ENCODE measurements around the gene PCSK6.
"Not testable (repeated sequence)": the region's sequence is repeated elsewhere in the genome, so short reads cannot be mapped to it uniquely, and the experiment has no call there.

PCSK6 gene

DNA sequence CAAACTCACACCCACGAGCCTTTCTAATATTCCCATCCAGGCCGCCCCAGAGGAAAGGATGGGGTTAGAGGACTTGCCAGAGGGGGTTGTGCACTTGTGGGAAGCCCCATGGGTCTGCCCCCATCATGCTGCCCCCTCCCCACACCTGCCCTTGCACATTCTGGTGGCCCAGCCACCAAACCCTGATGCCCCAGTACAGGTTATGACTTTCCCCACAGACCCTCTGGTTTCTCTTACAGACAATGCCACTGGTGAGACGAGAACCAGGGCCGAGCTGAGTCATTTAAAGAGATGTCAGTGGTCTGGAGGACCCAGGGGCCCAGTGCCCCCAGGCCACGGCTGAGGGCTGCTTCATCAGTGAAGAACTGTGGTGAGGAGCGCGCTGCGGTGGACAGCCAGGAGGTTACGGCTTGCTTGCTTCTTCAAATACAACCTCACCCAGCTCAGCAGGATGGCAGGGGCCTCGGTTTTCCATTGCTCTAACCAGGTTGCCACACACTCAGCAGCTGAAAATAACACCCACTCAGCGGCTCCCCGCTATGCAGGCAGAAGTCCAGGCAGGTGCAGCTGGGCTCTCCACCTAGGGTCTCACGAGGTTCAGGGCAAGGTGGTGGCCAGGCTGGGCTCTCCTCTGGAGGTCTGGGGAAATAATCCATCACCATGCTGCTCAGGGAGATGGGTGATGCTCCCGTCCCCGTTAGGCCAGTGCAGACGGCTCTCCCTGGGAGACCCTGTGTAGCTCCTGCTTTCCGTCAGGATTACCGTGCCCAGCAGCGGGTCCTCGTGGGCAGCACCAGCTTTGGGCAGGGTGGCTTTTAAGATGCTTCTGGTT lies 180.7 kb downstream of the PCSK6 start:
- no peak for DNase-seq (ENCODE audit: low read depth)

DNA sequence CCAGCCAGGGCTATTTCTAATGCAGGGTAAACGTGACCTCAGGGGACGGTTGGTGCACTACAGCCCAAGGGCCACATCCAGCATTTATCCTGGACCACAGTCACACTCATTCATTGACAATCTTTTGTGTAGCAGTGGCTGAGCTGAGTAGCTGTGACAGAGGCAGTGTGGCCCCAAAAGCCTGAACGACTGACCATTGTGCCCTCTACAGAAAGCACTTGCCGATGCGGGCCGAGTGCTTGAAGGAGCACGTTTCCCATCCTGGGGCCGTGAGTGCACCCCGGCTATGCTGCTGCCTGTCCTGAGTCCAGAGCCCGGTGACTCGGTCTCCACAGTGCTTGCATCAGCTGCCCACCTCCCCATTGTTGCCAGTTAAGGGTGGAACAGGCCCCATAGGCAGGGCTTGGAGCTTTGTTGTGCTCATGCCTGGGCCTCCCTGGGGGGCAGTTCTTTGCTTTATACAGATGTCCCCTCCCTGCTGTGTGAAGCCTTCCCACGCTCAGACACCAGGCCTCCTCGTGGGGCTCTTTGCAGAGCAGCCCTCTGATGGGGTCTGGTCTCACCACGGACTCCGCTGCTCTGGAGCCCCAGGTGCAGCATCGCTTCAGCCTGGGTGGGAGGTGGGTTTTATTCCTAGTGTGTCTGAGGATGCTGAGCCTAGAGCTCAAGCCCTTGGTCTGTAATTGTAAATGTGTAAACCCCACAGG lies 181.5 kb downstream of the PCSK6 start:
- DNase-seq (ENCODE audit: low read depth): no peak

DNA sequence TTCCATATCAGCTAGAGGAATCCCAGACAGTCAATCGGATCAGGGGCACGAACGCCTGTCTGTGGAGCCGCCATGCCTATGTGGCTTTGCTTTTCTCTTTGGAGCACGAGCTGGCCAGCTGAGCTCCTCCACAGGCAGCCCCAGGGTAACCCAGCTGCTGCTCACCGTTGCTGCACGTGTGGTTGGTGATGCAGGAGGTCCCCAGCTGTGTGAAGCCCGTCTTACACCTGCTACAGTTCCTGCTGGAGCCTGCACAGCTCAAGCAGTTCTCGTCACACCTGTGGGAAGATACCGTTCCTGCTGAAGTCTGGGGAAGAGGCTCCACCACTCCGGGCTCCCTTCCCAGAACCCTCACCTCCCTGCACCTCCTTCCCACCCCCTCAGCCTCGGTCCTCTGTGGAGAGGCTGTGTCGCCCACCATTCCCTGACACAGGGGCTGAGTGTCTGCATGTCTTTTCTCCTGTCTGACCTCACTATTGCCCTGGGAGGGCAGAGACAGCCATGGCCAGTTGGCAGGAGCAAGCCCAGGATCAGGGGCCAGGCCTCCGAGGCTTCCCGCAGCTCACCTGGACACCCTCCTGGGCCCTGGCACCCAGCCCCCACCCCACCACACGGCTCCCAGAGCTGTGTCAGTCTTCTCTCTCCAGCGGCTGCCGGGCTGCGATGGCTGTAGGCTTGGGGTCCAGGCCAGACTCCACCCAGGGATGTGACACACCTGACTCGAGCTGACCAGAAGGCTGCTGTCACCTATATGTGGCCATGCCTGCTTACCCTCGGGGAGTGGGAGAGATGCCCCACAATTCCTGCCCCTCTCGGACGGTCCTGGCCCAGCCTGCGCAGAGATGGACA lies 182.2 kb downstream of the PCSK6 start:
- DNase-seq (ENCODE audit: low read depth): no peak

DNA sequence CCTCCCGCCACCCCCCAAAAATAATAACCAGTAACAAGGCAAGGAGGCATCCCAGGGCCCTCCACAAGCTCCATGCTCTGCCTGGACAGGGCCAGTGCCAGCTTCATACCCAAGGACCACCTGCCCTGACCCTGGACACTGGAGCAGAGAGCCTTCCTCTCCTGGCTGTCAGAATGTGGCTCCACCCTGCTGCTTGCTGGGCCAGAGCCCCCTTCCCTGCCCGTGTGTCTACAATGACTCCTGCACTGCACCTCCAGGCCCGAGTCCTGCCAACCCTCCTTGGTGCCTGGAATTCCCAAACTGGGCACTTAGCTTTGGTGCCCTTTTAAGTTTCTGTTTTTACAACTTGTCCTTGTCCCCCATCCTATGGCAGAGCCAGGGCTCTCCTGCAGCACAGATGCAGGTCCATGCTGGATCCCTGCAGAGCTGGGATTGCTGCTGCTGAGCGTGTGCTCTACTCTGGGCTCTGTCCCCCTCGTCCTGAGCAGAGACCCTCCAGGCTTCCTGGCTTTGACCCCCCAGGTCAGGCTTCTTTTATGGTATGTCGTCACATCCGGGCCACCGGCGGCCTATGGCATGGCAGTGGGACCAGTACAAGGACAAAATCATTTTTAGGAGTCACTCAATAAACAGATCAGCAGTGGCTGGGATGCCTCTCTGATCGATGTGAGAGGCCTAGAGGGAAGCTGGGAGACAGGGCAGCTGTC lies 183.0 kb downstream of the PCSK6 start:
- no peak for DNase-seq (ENCODE audit: low read depth)

DNA sequence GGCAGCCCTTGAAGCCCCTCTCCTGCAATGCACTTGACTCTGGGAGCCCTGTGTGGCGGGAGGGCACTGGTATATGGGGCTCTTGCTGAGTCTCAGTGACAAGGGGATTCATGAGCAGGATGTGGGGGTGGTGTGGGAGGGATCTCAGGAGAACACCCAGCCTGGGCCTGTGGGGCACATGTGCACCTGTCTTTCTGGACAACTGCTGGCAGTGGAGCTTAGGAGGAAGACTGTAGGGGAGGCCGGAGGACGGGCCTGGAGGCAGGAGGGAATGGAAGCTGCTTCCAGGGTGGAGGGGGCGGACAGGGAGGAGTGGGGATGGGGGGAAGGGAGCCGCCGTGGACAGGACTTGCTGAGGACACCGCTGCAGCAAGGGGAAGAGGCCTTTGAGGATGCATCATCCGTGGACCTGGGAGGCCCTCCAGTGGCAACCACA lies 183.7 kb downstream of the PCSK6 start:
- DNase-seq (ENCODE audit: low read depth): no peak

DNA sequence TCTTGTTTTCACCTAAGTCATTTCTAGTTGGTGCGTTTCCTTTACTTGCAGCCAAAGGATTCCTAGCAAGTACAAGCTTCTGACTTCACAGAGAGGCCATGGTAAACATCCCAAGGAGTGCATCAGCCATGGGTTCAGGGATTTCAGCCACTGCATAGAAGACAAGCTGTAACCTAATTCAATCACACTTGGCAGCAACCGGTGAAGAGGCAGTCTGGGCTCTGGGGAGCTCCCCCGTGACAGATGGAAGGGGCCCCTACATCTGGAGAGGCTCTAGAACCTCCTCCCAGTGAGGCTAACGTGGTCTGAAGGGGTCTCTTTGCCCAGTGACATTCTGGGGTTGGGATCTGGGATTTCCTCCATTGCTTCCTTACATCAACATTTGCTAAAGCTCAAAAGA lies 186.1 kb downstream of the PCSK6 start:
- no peak for DNase-seq (ENCODE audit: low read depth)

DNA sequence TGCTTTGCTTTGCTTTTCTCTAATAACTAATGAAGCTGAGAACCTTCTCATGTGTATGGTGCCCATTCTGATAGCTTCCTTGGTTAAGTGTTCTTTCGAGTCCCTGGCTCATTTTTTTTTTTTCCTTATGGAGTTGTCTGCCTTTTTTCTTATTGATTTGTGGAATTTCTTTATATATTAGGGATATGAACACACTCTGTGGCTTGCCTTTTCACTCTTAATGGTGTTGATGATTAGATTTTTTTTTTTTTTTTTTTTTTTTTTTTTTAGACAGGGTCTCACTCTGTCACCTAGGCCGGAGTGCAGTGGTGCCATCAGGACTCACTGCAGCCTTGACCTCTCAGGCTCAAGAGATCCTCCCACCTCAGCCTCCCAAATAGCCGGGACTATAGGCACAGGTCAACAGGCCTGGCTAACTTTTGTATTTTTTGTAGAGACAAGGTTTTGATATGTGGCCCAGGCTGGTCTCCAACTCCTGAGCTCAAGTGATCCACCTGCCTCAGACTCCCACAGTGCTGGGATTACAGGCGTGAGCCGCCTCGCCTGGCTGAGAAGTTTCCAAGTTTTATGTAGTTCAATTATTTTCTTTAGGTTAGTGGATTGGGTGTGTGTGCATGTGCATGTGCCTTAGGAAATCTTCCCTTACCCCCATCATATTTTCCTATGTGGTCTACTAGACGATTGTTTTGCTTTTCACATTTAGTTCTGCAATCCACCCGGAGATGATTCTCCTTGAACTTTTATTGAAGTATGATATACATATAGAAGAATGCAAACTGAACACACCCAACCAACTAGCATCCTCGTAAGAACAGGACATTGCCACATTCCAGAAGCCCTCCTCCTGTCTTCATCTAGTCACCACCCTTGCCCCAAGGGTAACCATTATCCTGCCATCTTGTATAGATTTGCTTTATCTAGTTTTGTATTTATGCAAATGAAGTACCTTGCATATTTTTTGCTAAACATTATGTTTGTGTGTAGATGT lies 192.8 kb downstream of the PCSK6 start:
- peak; percentile 66 for DNase-seq (ENCODE audit: low read depth)

DNA sequence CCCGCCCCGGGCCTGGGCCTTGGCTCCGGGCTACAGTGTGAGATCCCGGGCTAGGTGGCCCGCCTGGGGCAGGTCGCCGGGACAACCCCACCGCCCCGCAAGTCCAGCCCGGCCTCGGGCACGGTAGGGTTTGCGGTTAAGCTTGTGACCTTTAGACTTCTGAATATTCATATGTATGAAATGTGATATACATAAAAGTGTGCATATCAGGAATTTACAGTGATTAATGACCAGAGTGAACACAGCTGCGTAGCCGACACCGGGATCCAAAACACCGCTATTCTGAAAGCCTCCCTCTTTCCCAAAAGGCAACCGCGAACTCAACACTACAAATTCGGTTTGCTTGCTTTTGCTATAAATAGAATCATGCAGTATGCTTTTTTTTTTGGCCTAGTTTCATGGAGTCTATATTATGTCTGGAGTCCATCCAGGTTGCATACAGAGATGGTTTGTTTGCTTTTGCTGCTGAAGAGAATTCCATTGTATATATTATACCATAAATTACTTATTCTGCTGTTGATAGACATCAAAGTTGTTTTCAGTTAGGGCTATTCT lies 193.8 kb downstream of the PCSK6 start:
- no peak for DNase-seq (ENCODE audit: low read depth)

DNA sequence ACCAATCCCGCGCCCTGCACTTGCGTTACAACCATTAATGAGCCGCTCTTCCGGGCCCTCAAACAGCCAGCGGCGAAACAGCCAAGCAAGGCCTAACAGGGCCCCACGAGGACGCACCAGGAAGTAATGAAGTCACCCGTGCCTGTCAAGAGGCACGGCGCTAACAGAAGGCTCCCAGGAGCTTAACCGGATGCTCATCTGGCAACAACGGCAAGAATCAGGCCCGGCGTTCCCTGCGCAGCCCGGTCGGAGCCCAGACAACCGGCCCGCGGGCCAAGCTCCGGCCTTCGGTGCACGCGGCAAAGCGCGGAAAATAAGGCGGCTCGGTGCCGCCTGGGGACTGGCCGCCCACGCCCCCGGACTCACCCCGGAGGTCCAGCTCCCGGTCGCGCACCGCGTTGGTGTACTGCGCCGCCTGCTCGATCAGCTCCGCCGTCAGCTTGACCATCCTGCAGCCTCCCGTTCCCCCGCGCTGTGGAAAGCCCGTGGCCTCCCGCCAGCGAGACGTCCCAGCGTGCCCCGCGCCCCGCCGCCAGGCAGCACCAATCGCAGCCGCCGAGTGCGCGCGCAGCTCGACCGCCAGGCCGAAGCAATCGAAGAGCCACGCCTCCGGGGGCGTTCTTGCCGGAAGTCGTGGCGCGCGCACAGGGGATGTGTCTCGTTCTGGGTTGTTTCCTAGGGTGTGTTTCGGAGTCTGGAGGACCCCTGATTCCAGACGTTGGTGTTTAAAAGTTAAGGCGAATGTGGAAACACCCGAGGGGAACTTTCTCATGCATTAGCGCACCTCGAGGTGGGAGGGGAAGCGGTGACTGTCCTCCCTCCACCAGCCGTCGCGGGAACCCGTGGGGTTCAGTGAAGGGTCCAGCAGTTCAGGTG lies 194.5 kb downstream of the PCSK6 start, which contains the start of gene SNRPA1:
Gene SNRPA1 (minus strand): TSS at position 518 of the 876 bp plus-strand sequence. CDS start 70 bp downstream, at position 448.
- peak; percentile 95 for DNase-seq (ENCODE audit: low read depth)

DNA sequence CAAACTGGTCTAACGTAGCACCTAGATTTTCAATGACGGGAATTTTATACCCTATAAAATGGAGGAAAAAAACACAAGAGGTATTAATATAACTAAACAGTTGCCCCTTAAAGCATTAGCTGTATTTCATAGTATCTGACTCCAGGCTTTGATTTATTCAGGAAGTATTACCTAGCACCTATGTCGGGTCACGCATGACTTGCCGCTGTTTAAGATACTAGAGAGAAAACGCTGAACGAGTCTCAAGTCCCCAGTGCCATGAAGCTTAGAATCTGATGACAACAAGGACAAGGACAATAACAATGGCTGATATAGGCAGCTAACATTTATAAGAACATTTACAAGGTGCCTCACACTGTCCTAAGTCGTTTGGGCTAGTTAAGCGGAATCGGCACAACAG lies 196.4 kb downstream of the PCSK6 start:
- DNase-seq (ENCODE audit: low read depth): no peak

DNA sequence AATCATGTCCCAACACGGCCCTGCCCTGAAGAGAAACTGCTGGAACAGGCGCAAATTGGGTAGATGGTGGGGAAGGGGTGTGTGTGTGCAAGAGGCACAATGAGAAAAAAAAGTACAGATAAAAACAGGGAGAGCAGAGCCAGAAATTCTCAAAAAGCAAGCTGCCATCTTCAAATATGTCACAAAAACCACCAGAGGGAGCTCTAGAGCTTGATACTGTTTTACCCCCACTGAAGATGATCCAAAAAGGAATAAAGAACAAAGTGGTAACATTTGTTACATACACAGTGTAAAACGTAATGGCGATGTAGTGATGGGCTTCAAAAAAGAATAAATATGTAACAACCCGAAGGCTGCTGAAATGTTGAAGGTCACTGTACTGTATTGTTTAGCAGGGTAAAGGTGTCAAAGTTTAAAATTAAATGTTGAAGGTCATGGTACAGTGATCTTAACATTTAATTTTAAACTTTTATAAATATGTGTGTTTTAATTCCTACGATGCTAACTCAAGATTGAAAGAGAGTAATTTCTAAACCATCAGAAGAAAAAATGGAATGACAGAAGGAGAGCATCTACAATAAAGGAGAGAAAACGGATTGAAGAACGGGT lies 200.5 kb downstream of the PCSK6 start:
- peak; percentile 70 for DNase-seq (ENCODE audit: low read depth)

DNA sequence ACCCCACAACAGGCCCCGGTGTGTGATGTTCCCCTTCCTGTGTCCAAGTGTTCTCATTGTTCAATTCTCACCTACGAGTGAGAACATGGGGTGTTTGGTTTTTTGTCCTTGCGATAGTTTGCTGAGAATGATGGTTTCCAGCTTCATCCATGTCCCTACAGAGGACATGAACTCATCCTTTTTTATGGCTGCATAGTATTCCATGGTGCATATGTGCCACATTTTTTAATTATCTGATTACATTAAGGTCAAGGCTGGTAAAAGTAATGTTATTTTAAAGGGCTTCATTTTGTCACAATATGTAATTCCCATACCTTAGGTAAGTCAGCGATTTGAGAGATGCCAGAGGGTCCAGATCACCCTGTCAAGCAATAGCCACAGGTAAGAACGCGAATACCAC lies 202.2 kb downstream of the PCSK6 start:
- DNase-seq (ENCODE audit: low read depth): not testable (repeated sequence)

DNA sequence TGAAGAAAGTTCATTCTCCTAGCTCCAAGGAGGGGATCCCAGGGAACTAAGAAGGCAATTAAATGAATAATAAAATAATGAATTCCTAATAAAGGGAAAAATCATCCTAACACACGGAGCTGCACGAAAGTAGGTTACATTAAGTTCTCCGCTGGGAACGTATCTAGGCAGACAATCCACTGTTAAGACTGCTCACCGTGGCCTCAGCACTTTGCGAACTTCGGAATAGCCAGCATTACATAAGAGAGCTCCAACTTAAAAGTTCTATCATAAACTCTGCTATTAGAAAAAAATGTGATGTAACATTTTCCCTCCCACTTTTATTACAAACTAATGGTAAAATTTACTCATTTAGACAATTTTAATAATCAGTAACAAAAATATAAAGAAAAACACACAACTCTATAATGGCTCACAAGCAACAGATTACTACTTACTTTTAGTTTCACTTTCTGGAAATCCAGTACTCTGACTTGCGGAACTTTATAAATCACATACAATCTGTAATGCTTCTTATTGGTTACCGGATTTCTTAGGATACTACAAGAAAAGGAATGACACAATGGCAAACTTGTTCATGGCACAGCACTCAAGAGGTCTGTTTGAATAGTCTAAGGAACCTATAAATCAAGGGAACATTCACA lies 202.9 kb downstream of the PCSK6 start:
- no peak for DNase-seq (ENCODE audit: low read depth)

DNA sequence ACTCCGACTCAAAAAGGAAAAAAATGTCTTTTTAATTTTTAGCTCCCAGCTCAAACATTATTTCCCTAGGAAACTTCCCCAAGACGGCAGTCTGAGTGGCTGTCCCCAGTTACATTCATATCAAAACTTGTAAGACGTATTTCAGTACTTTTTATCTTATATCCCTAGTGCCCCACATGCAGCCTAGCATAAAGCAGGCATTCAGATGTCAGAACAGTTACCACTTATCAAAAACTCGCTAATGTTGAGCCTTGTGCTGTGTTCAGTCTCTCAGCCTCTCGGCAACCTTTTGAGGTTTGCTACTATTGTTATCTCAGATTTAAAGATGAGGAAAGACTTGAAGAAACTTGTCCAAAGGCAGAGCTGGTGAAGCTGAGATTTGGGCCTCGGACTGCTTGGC lies 205.6 kb downstream of the PCSK6 start:
- no peak for DNase-seq (ENCODE audit: low read depth)

DNA sequence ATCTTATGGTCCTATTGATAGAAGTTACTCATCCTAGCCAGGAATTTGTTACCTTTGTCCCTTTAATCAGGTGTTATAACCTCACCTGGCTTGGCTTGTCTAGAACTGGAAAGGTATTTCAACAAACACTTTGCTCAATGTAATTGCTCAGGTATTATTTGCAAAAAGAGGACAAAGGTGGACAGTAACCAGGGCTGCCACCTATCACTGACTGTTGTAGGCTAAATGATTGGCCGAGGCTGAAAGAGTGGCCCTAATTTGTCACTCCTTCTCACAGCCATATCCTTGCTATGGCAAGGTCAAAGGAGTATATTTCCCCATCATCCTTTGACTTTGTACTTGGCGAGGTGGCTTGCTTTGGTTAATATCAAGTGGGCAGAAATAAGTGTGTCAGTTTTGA lies 209.5 kb downstream of the PCSK6 start:
- no peak for DNase-seq (ENCODE audit: low read depth)

DNA sequence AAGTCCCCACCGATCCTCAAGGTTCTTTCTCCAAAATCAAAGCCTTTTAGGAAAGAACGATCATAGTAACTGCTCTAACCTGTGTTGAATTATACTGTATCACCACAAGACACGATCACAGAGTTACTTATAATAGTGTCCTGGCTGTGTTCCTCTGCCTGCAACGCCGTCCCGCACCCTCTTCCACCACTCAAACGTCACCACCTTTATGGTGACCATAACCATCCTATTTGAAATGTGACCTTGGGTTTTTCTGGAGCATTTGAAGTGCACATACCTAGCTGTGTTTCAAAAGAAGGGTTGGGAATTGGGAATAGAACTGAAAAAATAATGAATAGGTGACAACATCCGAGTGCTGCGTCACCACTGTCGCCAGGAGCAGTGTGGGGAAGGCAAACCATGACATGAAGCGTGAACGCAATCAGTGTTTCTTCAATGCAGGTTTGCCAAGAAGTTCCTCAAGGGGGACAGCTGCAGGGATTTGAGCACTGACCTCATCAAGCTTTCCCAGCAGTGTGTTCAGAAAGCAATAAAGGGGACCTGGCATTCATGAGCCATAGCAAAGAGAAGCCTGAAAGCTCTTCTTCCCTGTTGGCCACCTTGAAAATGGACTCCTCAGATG lies 211.5 kb downstream of the PCSK6 start:
- no peak for DNase-seq (ENCODE audit: low read depth)

DNA sequence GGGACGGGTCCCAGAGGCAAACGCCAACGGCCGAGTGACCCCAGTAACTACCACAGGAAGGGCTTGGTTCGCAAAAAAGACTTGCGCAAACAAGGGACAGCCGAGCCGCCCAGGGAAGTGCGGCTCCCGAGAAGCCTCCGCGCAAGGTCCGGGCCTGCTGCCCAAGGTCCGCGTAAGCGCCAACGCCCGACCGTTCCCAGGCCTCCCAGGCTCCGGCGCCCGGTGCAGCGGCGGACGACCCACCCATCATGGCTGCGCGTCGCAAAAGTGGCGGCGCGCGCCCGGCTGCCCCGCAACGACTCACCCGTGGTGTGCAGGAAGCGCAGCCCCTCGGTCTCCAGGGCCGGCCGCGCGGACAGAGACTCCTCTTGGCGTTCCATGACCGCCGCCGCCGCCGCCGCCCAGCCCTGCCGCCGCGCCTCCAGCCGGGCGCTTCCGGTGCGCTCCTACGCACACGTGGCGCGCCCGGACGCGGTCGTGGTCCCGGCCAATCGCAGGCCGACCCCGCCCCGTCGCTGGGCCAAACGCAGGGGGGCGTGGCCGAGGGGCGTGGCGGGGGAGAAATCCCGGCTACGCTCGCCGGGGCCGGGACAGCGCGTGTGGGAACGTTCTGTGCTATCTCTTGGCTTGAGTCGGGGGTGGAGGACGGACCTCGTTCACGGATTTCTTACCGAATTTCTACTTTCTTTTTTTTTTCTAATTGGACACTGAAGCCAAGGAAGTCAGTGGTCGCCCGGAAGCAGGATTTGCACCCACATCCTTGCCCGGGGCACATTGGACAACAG lies 212.3 kb downstream of the PCSK6 start, which contains the start of gene SELENOS:
Gene SELENOS (minus strand): TSS at position 448 of the 785 bp plus-strand sequence. CDS start 68 bp downstream, at position 380.
- DNase-seq (ENCODE audit: low read depth): peak; percentile 91
